GM19351 (cell line): ENCODE results near the gene TPRG1L.
"Not testable (repeated sequence)": the region's sequence is repeated elsewhere in the genome, so short reads cannot be mapped to it uniquely, and the experiment has no call there.

Experiments used
- ATAC-seq: cut with Tn5 transposase; IDR thresholded peaks from one replicate; pipeline ENCODE4 v1.9.1; 2021; ENCODE audit warnings: mild to moderate bottlenecking, moderate library complexity; ENCODE audit not compliant: unreplicated experiment

TPRG1L gene

DNA sequence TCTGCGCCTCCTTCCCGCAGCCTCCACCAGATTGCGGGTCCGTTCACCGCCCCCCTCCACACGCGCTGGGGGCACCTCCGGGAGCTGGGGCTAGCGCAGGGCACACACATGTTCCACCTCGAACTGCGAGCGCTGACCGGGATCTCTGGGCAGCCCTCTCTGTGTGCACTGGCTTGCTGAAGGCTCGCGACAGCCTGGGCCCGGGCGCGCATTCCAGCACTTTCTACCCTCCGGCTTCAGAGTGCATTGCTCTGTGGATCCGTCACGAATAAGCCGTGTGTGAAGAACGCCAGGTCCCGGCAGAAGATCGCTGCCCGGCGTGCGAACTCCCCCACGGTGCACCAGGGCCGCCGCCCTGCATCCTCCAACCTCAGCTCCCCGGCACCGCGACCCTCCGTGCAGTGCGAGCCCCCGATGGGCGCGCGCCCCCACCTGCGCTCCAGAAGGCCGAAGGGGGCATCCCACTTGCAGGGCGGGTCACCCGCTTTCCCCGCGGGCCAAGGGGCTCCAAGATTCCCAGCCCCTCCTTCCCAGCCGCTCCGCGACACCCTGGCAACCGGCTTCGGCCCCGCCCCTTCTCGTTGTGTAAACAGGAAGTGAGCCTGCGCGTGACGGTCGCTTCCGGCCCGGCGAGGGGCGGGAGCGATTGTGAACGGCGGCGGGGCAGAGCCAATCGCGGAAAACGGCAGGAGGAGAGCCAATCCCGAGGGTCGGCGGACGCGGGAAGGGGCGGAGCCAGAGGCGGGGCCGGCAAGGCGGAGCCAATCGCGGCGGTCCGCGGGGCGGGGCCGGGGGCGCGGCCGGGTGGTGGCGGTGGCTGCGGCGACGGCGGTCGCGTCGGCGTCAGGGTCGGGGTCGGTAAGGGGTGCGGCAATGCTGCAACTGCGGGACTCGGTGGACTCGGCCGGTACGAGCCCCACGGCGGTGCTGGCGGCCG lies at the start of gene TPRG1L:
Gene TPRG1L (plus strand): TSS at position 816 of the 937 bp plus-strand sequence. CDS start 58 bp downstream, at position 874.
- ATAC-seq = peak; percentile 93

DNA sequence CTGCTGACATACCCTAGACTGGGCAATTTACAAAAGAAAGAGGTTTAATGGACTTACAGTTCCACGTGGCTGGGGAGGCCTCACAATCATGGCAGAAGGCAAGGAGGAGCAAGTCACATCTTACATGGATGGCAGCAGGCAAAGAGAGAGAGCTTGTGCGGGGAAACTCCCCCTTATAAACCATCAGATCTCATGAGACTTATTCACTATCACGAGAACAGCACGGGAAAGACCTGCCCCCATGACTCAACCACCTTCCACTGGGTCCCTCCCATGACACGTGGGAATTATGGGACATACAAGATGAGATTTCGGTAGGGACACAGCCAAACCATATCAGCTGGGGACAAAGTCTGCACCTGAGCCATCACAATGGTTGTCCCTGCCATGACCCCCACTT lies 49.3 kb upstream of the TPRG1L start:
- ATAC-seq = not testable (repeated sequence)

DNA sequence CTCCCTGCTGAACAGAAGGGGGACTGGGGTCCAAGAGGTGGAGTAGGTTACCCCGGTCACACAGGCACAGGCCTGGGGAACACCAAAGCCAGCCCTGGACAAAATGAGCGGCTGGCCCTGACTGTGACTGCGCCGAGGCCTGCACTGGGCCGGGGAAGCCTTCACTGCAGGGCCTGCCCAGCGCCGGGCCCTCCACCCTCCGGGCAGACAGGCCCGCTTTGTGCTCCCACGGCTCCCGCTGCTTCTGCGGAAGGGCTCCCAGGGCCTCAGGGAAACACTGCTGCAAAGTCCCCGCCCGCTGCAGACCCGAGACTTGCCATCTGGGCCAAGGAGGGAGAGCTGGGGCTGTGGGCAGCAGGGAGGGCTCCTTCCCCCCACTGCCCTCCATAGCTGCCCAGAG lies 48.8 kb upstream of the TPRG1L start:
- ATAC-seq = no peak

DNA sequence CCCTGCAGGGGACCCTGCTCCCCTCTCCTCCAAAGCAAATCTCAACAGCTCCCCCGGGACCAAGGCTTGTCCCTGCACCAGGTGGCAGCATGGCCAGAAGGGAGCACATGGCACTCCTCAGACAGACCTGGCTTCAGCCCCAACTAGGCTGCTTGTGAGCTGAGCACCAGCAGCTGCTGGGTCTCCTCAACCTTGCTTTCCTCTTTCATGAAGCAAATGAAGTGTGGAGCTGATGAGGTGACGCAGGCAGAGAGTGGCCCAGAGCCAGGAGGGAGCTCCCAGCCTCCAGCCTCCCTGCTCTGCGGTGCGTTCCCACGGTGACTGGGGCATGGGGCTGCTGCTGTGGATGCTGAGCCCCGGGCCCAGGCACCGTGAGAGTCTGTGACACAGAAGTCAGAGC lies 47.5 kb upstream of the TPRG1L start:
- ATAC-seq = no peak

DNA sequence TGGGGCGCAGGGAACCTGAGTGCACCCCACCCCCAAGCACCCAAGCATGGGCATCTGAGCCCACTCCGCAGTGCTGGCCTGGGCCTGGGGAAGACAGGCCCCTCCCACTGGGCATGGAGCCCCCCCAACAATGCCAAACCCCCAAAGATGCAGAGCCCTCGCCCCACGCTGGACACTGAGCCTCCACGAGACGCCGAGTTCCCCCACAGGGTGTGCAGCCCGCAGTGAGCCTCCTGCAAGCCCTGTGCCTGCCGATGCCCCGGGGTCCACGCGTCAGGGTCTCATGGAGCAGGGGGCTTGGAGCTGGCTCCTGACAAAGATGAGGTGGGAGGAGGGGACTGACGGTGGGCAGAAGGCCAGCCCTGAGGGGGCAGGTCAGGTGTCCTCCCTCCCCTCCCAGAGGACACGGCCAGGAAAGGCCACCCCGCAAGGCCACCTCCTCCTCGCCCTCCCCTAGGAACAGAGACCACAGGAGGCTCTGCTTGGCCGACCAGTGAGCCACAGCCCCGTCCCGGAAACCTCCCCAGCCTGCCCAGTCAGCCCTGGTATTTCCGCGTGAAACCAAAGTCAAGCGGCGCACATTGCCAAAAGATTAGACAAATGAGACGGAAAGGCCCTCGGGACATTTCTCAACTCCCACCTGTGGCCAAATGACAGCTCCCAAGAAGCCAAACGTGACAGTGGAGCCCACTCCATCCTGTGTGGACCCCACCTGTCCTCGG lies 46.9 kb upstream of the TPRG1L start:
- ATAC-seq = no peak

DNA sequence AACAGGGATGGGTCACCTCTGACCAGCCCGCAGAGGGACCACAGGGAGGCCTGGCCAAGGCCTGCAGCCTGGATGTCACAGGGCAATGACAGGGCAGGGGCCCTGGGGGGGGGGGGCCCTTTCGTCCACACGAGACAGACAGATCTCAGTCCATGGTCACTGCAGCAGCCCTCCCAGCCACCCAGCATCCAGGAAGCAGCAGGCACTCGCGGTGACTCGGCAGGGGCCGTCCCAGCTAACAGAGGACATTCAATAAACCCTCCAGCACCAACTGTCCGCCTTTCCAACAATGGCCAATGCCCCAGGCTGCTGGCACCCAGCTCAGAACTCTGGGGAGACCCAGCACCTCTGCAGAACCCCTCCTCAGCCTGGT lies 46.4 kb upstream of the TPRG1L start:
- ATAC-seq = no peak

DNA sequence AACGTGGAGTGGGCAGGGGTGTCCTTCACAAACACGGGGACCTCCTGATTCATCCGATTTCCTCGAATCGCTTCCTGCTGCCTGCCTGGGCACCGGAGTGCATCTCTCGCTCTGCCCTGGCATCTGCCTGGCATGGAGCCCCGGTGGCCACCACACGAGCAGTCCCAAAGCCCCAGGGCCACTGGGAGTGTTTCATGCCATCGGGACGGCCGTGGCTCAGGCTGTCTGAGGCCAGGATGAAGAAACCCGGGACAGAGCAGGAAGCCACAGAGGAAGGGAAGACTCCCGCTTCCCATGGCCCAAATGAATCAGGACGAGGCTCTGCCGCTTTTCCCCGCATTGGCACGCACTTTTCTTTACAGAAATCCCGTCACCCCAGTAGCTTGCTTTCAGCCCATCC lies 45.9 kb upstream of the TPRG1L start:
- no peak for ATAC-seq

DNA sequence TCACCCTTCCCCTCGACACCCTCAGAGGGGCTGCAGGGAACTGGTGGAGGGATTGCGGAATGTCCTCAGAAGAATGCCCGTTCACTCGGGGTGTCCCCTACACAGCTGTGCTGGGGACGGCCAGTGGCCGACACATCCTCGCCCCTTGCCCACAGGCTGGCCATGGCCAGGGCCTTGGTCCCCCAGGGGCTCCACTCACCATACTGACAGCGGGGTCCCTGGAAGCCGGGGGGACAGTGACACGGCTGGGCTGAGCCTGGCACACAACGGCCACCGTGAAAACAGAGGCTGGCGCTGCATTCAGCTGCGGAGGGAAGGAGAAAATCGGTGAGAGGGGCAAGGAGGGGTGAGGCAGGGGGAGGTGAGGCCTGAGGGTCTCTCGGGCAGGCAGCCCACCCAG lies 45.2 kb upstream of the TPRG1L start:
- no peak for ATAC-seq

DNA sequence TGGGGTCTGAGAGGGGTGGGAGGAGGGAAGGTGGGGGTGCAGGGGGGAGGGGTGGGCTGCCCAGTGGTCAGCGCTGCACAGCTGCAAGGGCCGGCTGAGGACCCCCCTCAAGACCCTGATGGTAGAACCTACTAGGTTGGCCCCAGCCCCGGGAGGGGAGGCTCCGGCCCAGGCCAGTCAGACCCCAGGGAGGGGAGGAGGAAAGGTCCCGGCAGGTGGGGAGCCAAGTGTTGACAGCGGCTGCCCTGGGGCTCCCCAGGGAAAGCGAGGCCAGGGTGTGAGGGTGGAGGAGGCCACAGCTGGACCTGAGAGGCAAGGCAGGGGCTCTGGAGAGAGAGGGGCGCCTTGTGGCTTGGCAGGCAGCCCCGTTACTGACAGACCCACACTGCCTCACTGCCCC lies 44.6 kb upstream of the TPRG1L start:
- no peak for ATAC-seq

DNA sequence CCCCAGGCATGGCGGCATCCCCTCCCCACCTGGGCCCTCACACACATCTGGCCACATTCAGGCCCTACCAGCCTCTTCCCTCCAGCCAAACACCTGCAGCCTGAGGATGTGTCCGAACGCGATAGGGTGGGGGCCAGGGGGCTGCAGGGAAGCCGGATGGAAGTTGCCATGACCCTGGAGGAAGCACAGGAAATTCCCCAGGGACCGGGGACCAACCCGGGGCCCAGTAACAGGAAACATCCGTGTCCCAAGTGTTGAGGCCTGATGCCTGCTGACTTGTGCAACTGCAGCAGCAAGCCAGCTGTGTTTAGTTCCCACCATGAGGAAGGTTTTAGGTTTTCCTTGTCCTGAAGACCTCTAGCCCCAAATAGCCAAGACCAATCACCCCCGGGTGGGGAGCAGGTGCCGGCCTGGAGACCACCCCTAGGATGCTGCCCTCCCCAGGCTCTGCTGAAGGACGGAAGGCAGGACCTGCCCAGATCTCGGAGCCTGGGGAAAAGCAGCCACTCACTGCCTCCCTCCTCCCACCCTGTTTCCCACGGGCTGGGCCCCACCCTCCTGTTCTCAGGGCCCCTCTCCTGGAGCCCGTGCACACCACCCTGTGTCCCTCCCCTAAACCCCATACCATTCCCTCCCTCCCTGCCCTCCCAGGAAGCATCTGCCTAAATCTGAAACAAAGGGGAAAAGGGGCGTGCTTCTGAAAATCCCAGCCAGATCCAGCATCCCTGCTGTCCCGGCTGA lies 43.3 kb upstream of the TPRG1L start:
- no peak for ATAC-seq

DNA sequence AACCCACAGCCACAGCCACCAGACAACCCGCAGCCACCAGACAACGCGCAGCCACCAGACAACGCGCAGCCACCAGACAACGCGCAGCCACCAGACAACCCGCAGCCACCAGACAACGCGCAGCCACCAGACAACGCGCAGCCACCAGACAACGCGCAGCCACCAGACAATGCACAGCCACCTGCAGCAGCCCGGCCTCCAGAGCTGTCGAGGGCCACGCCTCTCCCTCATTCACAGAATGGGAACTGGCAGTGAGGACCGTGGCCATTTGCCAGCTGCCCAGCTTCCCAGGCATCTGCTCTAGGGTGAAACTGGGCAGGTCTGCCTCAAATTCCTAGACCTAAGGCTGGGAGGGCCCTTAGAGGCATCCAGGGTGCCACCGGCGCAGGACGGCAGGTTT lies 41.1 kb upstream of the TPRG1L start:
- ATAC-seq = not testable (repeated sequence)

DNA sequence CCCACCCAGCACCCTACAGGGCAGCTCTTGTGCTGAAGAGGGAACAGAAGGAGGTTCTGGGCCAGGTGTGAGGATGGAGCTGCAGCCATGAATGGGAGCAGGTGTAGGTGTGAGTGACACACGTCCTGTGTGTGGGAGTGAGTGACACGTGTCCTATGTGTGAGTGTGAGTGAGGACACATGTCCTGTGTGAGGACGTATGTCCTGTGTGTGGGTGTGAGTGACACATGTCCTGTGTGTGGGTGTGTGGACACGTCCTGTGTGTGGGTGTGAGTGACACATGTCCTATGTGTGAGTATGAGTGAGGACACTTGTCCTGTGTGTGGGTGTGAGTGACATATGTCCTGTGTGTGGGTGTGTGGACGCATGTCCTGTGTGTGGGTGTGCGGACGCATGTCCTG lies 39.9 kb upstream of the TPRG1L start:
- no peak for ATAC-seq

DNA sequence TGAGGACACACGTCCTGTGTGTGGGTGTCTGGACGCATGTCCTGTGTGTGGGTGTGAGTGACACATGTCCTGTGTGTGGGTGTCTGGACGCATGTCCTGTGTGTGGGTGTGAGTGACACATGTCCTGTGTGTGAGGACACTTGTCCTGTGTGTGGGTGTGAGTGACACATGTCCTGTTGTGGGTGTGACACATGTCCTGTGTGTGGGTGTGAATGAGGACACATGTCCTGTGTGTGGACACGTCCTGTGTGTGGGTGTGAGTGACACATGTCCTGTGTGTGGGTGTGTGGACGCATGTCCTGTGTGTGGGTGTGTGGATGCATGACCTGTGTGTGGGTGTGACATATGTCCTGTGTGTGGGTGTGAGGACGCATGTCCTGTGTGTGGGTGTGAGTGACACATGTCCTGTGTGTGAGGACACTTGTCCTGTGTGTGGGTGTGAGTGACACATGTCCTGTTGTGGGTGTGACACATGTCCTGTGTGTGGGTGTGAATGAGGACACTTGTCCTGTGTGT lies 39.4 kb upstream of the TPRG1L start:
- ATAC-seq = not testable (repeated sequence)

DNA sequence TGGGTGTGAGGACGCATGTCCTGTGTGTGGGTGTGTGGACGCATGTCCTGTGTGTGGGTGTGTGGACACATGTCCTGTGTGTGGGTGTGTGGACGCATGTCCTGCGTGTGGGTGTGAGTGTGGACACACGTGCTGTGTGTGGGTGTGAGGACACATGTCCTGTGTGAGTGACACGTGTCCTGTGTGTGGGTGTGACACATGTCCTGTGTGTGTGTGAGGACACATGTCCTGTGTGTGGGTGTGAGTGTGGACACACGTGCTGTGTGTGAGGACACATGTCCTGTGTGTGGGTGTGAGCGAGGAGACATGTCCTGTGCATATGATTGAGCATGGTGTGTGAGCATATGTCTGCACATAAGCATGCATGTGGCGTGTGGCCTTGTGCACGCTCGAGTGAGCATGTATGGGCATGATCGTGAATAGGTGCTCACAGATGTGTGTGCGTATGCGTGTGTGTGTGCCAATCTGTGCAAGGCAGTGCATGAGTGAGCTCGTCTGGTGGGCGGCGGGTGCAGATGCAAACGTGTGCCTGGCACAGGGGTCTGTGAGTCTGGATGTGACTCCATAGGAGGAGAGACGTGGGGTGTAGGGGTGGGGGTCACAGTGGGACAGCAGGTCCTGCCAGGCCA lies 38.8 kb upstream of the TPRG1L start:
- no peak for ATAC-seq

DNA sequence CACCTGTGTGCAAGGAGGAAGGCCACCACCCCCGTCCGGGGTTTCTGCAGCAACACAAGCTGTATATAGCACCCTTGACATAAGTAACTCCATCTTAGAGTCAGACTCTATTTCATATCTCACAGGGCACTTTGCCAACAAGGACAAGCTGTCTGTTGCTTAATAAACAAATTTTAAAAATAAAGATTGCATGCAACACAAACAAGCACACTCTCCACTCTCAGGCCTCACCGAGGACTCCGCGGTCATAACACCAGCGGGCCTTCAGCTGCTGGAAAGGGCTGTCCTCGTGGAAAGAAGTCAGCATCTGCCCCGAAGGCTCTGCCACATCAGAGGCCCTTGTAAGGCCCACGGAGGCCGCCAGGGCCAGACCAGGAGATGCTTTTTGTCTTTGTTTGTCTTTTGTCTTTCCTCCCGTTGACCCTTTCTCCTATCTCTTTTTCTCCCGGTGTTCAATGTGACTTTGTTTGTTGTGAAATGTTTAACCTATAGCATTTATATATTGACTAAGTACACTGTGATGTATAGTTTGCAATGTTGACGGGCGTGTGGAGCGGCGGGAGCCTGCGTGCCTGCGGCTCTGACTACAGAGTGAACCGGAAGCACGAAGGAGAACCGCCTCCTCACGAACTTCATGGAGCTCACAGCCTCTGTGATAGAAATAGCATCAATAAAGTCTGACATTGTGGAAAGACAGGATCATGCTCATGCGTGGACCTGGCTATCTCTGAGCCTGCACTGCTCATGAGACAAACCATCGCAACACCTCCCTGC lies 37.6 kb upstream of the TPRG1L start:
- ATAC-seq = no peak

DNA sequence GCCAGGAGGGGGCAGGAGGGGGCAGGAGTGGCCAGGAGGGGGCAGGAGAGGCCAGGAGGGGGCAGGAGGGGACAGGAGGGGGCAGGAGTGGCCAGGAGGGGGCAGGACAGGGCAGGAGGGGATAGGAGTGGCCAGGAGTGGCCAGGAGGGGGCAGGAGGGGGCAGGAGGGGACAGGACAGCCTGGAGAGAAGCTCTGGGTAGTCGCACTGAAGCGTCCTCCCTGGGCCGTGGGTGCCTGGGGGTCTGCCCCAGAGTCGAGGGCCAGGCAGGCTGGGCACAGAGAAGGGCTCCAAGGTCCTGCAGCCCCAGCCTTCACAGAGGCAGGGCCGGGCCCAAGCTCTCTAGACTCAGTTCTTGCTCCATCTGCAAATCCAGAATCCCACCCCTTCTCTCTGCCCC lies 36.4 kb upstream of the TPRG1L start:
- no peak for ATAC-seq

DNA sequence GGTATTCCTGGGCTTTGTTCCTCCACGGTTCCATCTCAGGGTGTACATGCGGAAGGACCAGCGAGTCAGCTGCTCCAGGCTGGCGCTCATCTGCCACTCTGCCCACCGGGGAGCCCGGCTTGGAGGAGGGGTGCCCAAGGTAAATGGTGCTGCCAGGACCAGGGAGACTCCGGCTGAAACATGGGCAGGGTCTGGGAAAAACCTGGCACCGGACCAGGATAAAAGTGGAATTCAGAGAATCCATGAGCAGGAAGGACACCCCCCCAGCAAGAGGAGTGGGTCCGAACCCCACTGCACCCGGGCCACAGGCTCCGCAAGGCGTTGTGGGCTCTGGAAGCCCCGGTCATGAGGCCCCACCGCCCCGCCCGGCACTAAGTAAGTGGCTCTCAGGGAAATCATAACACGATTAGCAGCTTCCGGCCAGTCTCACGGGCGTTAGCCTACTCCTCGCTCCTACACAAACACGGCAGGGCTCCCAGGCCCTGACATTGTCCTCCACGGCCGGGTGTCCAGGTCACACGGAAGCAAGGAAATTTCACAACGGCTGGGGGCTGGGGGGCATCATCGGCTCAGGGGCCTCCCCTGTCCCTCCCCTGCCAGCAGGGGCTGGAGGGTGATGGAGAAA lies 34.6 kb upstream of the TPRG1L start:
- no peak for ATAC-seq

DNA sequence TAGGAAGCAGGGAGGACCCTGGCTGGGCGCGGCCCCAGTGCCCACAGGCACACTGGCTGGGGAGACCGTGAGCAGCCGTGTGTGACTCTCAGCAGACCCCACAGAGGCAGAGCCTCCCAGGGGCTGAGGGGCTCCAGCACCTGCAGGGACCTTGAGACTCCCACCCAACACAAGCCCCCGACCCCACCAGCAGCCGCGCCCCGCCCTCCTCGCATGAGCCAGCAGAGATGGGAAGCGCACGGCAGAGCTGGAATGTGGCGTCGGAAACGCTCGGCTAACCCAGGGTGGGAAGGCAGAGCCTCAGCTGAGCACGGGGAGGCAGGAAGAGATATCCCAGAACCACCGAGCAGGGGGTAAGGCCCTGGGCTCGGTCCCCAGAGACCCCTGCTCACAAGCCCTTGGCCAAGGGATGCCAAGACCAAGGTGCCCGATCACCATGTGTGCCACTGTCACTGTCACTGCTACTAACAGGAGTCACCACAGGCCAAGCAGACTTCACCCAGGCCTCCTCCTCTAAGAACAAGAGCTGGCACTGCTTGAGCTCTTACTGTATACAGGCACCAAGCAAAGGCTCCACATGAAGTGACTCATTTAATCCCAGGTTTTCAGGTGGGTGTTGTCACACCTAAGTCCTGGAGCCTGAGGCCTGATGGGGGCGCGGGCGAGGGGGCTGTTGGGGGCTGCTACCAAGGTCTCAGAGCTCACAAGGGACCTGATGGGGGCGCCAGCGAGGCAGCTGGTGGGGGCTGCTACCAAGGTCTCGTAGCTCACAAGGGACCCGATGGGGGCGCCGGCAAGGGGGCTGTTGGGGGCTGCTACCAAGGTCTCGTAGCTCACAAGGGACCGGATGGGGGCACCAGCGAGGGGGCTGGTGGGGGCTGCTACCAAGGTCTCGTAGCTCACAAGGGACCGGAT lies 33.6 kb upstream of the TPRG1L start:
- no peak for ATAC-seq

DNA sequence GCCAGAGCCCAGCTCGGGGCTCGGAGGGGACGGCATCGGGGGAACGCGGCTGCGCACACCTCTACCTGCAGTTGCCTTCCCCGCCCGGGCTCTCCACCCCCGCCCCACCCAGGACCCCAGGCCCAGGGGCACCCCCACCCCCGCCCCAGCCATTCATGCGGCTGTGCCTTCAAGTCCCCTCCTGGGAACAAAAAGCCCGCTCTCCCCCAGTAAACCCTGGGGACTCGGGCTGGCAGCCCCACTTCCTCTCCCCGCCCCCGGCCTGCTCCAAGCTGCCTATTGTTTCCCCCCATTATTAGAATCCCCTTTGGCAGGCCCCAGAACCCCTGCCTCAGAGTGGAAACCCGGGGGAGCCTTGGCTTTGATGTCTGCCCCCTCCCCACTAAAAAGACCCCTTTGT lies 31.5 kb upstream of the TPRG1L start:
- ATAC-seq = no peak
